Measurements from ENCODE around the gene SLC25A53.
"Not testable (repeated sequence)": the region's sequence is repeated elsewhere in the genome, so short reads cannot be mapped to it uniquely, and the experiment has no call there.

Gene SLC25A53

GRCh38 chrX:104075778-104076445 is 80.9 kb downstream of the SLC25A53 start, which contains the start of gene TMSB15C:
Gene TMSB15C, minus strand, starts transcription at chrX:104076236.
- DNase-seq (ENCODE audit: extremely low read depth in 1 of 2, low read depth in 1 of 2): not testable (repeated sequence)

- not testable (repeated sequence) for DNase-seq (ENCODE audit: extremely low read depth in 1 of 2, low read depth in 1 of 2)
Measured at GRCh38 chrX:104062636-104063035, 94.2 kb downstream of the SLC25A53 start.

GRCh38 chrX:104054956-104055355 is 101.9 kb downstream of the SLC25A53 start:
- DNase-seq (ENCODE audit: extremely low read depth in 1 of 2, low read depth in 1 of 2): not testable (repeated sequence)

Measured in activated CD8-positive, alpha-beta memory T cell treated with anti-CD3 and anti-CD28 coated beads for 1 hour (primary cell).